ENCODE data around the gene FAM171A1.

Gene FAM171A1

DNA sequence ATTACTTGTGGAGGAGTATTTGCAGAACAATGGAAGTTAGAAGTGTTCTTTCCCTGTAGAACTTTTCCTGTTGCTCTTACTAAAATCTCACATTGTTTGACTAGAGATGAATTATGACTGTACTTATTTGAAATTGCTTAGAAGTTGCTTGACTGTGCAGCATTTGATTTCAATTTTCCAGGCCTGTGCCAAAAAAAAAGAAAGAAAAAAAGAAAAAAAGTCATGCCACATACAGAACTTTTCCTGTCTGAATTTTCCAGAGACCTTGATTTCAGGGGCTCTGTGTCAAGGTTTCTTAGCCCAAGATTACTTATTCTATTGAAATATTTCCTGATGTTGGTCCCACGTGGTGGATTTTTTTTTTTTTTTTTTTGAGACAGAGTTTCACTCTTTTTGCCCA, 3.5 kb upstream of the FAM171A1 start:
- H3K4me3 ChIP-seq (ENCODE audit: low read depth, low read length), result no peak overlapping the region

- no peak overlapping the region for H3K4me3 ChIP-seq (ENCODE audit: low read depth, low read length)
Observed at GRCh38 chr10:15374156-15374555, 3.1 kb upstream of the FAM171A1 start.

GRCh38 chr10:15373199-15373598, 2.1 kb upstream of the FAM171A1 start:
- H3K4me3 ChIP-seq (ENCODE audit: low read depth, low read length), result no peak overlapping the region

- H3K4me3 ChIP-seq (ENCODE audit: low read depth, low read length), result peak overlapping the region; percentile 43
Observed at GRCh38 chr10:15370212-15370855, 755 bp downstream of the FAM171A1 start.

GRCh38 chr10:15369256-15370211, 1.6 kb downstream of the FAM171A1 start:
- peak overlapping the region; percentile 43 for H3K4me3 ChIP-seq (ENCODE audit: low read depth, low read length)

DNA sequence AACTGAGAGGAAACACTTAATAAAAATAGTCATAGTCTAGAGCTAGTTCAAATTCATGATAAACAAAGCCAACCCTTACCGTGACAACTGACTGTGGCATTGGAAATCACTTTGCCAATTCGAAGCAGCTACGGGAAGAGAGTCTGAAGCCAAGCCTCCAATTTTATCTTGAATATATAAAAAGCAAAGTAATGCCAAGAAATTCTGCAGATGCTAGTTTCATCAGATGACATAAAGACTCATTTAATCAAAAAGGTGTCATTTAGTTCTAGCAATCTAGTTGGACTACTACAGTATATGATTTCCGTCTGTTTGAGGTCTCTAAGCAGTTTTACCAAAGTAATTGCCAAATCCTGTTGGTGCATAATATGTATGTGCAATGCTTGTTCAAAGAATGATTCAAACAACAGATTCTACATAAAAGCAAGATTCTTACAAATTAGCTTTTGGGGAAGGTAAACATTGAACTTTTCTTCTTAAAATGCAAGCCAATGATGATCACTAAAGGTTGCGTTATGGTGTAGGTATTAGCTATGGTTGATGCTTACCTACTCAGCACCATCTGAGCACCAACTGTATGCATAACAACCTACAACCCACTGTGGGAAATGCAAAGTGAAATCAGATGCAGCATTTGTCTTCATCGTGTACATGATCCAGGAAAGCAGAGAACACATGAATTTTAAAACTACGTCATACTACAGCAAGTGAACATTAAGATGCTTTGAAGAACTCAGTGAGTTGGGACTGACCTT, 2.8 kb downstream of the FAM171A1 start:
- no peak overlapping the region for H3K4me3 ChIP-seq (ENCODE audit: low read depth, low read length)

- no peak overlapping the region for H3K4me3 ChIP-seq (ENCODE audit: low read depth, low read length)
Observed at GRCh38 chr10:15367296-15368085, 3.6 kb downstream of the FAM171A1 start.

DNA sequence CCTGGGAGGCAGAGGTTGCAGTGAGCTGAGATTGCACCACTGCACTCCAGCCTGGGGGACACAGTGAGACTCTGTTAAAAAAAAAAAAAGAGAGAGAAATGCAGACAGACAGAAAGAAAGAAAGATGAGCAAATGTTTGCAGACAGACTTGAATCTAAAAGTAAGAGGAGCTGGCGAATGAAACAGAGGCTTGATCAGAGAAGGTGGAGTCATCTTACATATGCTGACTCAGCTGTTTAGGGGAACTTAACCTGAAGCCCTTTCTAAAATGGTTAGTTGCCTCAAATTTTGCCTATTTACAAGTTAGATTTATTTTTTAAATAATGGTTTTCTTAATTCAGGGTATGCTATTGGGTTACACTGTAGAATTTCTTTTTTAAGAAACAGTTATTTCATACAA, 5.4 kb downstream of the FAM171A1 start:
- H3K4me3 ChIP-seq (ENCODE audit: low read depth, low read length), result no peak overlapping the region

- no peak overlapping the region for H3K4me3 ChIP-seq (ENCODE audit: low read depth, low read length)
Observed at GRCh38 chr10:15364001-15364400, 7.1 kb downstream of the FAM171A1 start.

GRCh38 chr10:15363031-15363430, 8.1 kb downstream of the FAM171A1 start:
- H3K4me3 ChIP-seq (ENCODE audit: low read depth, low read length), result no peak overlapping the region

- no peak overlapping the region for H3K4me3 ChIP-seq (ENCODE audit: low read depth, low read length)
Observed at GRCh38 chr10:15361131-15361530, 10.0 kb downstream of the FAM171A1 start.

DNA sequence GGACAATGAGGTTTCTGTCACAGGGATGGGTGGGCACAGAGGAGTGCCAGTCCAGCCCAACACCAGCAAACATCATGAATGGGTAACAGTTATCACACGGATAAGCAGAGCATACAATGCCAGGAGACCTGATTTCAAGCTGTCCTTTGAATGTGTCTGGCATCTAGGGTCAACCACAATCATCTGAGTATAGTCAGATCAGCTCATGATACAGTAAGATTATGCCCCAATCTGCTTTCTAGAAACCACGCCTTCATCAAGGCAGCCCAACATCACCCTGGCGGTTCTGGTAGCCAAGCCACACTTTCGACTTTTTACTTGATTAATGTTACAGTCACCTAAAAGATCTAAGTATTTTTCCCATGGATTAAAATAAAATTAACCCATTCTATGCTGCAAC, 10.5 kb downstream of the FAM171A1 start:
- H3K4me3 ChIP-seq (ENCODE audit: low read depth, low read length), result no peak overlapping the region

GRCh38 chr10:15353471-15354017, 17.5 kb downstream of the FAM171A1 start:
- H3K4me3 ChIP-seq (ENCODE audit: low read depth, low read length), result no peak overlapping the region

DNA sequence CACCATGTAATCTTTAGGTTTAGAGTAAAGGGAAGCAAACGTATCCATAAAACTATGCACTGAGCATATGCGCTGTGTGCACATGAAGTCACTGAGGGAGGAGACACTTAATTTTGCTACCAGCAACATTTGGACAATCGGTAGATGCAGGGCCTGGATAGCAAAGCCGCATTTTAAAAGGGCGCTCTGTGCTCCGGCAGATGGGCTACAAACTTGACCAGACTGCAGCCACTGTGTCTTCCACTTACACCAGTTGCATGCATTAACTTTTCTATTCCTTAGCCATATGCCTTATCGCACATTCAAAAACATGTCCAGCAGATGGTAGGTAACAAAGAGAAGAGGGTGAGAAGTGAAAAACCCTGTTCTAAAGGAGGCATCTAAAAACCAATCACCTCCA, 18.3 kb downstream of the FAM171A1 start:
- no peak overlapping the region for H3K4me3 ChIP-seq (ENCODE audit: low read depth, low read length)

GRCh38 chr10:15352201-15352600, 18.9 kb downstream of the FAM171A1 start:
- no peak overlapping the region for H3K4me3 ChIP-seq (ENCODE audit: low read depth, low read length)

- no peak overlapping the region for H3K4me3 ChIP-seq (ENCODE audit: low read depth, low read length)
Observed at GRCh38 chr10:15351099-15351820, 19.8 kb downstream of the FAM171A1 start.

DNA sequence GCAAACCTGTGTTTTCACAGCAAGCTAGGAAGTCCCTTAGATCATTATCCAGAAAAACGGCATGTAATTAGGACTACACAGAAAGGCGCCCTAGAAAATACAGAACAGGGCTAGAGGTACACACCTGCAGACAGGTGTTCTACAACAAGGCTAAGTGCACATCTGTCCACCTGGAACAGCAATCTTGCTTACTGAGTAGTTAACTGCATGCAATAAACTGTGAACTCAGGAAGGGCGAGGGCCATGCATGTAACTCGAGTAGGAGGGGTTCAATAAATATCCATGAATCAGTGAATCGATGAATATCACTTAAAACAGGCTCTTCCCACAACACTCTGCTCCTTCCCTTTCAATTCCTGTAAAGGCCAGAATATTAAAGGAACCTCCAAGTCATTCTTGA, 22.0 kb downstream of the FAM171A1 start:
- no peak overlapping the region for H3K4me3 ChIP-seq (ENCODE audit: low read depth, low read length)

DNA sequence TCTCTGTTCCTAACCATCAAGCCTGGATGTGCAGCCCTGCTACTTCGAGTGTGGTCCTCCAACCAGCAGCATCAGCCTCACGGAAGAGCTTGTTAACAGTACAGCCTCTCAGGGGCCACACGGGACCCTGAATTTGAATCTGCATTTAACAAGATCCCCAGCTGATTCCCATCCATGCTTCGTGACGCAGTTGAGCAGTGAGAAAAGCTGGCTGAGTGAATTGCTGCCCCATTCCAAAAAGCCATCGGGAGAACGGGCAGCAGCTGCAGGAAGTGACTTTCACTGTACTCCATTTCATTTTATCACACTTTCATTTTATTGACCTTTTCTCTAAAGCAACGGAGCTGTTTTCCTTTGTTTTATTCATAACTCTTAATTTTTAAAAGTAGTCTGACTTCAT, 22.5 kb downstream of the FAM171A1 start:
- H3K4me3 ChIP-seq (ENCODE audit: low read depth, low read length), result no peak overlapping the region

- H3K4me3 ChIP-seq (ENCODE audit: low read depth, low read length), result no peak overlapping the region
Observed at GRCh38 chr10:15347150-15347549, 23.9 kb downstream of the FAM171A1 start.

Measured in iPS-11a (cell line).